ENCODE data around the gene PSD4.

Gene PSD4

DNA sequence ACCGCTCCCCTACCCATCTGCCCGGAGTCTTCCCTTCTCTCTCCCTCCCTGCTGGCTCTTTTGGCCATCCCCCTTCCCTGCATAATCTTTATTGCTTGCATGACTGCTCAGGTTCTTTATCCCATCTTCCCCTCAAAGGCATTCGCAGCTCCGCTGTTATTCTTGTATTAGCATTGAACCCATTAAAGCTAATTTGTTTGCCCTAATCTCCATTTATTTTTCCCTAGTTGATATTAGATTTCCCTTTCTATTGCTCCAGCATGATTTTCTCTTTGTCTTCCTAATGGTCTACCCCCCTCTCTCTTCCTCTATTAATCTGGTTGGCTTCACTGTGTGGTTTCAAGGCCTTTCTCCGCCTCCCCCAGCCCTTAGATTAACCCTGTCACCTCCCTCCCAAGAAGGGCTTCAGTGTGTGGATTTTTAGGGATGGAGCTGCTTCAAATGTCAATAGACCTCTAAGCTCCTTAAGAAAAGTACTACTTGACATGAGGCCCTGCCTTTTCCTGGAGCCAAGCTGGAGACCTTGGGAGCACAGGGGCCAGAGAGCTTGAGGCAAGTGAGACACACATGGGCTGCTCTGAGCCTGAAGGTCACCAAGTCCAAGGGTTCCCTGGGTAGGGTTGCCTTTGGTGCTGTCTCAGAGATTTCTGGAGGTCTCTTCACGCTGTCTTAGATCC lies 84.8 kb downstream of the PSD4 start:
- no peak for DNase-seq (ENCODE audit: low read depth in 1 of 2, low spot score in 1 of 2)
- Histone ChIP-seq H3K27me3 (ENCODE audit: insufficient read depth, poor library complexity, severe bottlenecking) (no peaks in the 10 kb centered on the region), H3K4me3 (replicated peaks; ENCODE audit: insufficient read depth, low read length) (no peak overlapping the region), H3K27ac (replicated peaks) (no peak overlapping the region)
- TF ChIP-seq POLR2AphosphoS5 (IDR thresholded peaks at IDR 0.05; ENCODE audit: low read depth) (no peak), GABPA (IDR thresholded peaks at IDR 0.05; ENCODE audit: low read depth) (no peak), SPI1 (IDR thresholded peaks at IDR 0.05; ENCODE audit: borderline replicate concordance, low read depth) (no peak)
- TF ChIP-seq, protein P1, sequence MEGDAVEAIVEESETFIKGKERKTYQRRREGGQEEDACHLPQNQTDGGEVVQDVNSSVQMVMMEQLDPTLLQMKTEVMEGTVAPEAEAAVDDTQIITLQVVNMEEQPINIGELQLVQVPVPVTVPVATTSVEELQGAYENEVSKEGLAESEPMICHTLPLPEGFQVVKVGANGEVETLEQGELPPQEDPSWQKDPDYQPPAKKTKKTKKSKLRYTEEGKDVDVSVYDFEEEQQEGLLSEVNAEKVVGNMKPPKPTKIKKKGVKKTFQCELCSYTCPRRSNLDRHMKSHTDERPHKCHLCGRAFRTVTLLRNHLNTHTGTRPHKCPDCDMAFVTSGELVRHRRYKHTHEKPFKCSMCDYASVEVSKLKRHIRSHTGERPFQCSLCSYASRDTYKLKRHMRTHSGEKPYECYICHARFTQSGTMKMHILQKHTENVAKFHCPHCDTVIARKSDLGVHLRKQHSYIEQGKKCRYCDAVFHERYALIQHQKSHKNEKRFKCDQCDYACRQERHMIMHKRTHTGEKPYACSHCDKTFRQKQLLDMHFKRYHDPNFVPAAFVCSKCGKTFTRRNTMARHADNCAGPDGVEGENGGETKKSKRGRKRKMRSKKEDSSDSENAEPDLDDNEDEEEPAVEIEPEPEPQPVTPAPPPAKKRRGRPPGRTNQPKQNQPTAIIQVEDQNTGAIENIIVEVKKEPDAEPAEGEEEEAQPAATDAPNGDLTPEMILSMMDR (IDR thresholded peaks at IDR 0.05; ENCODE audit: insufficient read depth, low read length), result no peak
- TF ChIP-seq, protein P2, sequence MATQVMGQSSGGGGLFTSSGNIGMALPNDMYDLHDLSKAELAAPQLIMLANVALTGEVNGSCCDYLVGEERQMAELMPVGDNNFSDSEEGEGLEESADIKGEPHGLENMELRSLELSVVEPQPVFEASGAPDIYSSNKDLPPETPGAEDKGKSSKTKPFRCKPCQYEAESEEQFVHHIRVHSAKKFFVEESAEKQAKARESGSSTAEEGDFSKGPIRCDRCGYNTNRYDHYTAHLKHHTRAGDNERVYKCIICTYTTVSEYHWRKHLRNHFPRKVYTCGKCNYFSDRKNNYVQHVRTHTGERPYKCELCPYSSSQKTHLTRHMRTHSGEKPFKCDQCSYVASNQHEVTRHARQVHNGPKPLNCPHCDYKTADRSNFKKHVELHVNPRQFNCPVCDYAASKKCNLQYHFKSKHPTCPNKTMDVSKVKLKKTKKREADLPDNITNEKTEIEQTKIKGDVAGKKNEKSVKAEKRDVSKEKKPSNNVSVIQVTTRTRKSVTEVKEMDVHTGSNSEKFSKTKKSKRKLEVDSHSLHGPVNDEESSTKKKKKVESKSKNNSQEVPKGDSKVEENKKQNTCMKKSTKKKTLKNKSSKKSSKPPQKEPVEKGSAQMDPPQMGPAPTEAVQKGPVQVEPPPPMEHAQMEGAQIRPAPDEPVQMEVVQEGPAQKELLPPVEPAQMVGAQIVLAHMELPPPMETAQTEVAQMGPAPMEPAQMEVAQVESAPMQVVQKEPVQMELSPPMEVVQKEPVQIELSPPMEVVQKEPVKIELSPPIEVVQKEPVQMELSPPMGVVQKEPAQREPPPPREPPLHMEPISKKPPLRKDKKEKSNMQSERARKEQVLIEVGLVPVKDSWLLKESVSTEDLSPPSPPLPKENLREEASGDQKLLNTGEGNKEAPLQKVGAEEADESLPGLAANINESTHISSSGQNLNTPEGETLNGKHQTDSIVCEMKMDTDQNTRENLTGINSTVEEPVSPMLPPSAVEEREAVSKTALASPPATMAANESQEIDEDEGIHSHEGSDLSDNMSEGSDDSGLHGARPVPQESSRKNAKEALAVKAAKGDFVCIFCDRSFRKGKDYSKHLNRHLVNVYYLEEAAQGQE (IDR thresholded peaks at IDR 0.05; ENCODE audit: insufficient replicate concordance, low read depth), result no peak
